ENCODE data around the gene POLR3E. TPM values are rescaled to one million over a fixed set of nuclear protein-coding genes. Genes with fewer than 3 reads are reported as not detected.

The POLR3E gene
- total RNA-seq, 1 experiment from 2014 or later, result 103 TPM

DNA sequence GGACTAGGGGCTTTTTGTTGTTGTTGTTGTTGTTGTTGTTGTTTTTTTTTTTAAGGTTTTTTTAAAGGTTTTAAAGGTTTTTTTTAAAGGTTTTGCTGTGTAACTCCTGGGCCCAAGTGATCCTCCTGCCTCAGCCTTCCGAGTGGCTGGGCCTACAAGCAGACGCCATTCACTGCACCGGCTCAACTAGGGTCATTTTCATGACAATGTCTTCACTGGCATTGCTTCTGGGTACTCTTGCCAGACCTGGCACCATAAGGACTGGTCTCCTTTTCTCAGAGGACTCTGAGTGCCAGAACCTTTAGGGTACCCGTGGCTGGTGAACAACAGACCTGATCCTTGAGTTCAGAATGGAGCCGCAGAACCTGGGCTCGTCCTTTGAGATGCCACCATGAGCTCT lies 20.4 kb downstream of the POLR3E start:
- TF ChIP-seq, protein P1, sequence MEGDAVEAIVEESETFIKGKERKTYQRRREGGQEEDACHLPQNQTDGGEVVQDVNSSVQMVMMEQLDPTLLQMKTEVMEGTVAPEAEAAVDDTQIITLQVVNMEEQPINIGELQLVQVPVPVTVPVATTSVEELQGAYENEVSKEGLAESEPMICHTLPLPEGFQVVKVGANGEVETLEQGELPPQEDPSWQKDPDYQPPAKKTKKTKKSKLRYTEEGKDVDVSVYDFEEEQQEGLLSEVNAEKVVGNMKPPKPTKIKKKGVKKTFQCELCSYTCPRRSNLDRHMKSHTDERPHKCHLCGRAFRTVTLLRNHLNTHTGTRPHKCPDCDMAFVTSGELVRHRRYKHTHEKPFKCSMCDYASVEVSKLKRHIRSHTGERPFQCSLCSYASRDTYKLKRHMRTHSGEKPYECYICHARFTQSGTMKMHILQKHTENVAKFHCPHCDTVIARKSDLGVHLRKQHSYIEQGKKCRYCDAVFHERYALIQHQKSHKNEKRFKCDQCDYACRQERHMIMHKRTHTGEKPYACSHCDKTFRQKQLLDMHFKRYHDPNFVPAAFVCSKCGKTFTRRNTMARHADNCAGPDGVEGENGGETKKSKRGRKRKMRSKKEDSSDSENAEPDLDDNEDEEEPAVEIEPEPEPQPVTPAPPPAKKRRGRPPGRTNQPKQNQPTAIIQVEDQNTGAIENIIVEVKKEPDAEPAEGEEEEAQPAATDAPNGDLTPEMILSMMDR (conservative IDR thresholded peaks at IDR 0.05), result no peak
- Histone ChIP-seq H3T11ph (ENCODE audit: low read length) (no peak overlapping the region), H2BK15ac (ENCODE audit: low read depth, low read length) (no peak overlapping the region), H3K79me1 (ENCODE audit: insufficient read depth, low read depth, low read length, poor library complexity, severe bottlenecking) (peaks cover 2% of the 10 kb centered on the region), H4K8ac (replicated peaks; ENCODE audit: insufficient read length, low read depth, low read length) (no peak overlapping the region), H3K79me2 (ENCODE audit: insufficient read depth, low read length) (no peaks in the 10 kb centered on the region), H3K4me1 (ENCODE audit: insufficient read depth, low read length) (no peaks in the 10 kb centered on the region), H3K4ac (ENCODE audit: low read depth, low read length) (no peak overlapping the region), H3K27ac (ENCODE audit: insufficient read length, low read depth, low read length) (no peak overlapping the region), H3K23ac (ENCODE audit: insufficient read length, low read depth, low read length) (no peak overlapping the region), H2BK12ac (ENCODE audit: insufficient read length, low read depth, low read length) (no peak overlapping the region), H3K14ac (ENCODE audit: insufficient read depth, low read length) (no peak overlapping the region), H2AFZ (ENCODE audit: low read length) (no peak overlapping the region), H4K5ac (ENCODE audit: insufficient read length, low read depth, low read length) (no peak overlapping the region), H3K27me3 (ENCODE audit: insufficient read depth, low read length) (no peaks in the 10 kb centered on the region), H3K9ac (ENCODE audit: extremely low read depth, insufficient read length, low read length) (no peak overlapping the region), H3K4me2 (ENCODE audit: insufficient read depth, insufficient read length, low read length) (no peak overlapping the region), H4K91ac (ENCODE audit: insufficient read length, low read depth, low read length) (no peak overlapping the region), H2BK5ac (ENCODE audit: insufficient read length, low read length) (no peak overlapping the region), H4K20me1 (ENCODE audit: control insufficient read depth, insufficient read depth, insufficient read length) (no peaks in the 10 kb centered on the region), H3K23me2 (ENCODE audit: insufficient read length, low read depth, low read length, poor library complexity, severe bottlenecking) (no peaks in the 10 kb centered on the region), H2AK5ac (ENCODE audit: insufficient read length, low read length) (no peak overlapping the region), H2BK20ac (ENCODE audit: low read depth, low read length, poor library complexity, severe bottlenecking) (no peak overlapping the region), H3K9me3 (ENCODE audit: control insufficient read depth, low read depth, low read length) (no peaks in the 10 kb centered on the region), H2BK120ac (ENCODE audit: low read depth, low read length, poor library complexity, severe bottlenecking) (no peak overlapping the region), H3K56ac (ENCODE audit: insufficient read length, low read depth, low read length) (no peak overlapping the region), H3K18ac (ENCODE audit: insufficient read length, low read depth, low read length) (no peak overlapping the region)
- H3K4me3 Mint-ChIP-seq, result no peak overlapping the region
- peak overlapping the region in 2 of 3 experiments; percentile 2 to 59; a peak in 1 of 7 replicates for H3K27ac Mint-ChIP-seq
- no peaks in the 10 kb centered on the region for H3K27me3 Mint-ChIP-seq (ENCODE audit: low read depth)
- WGBS (ENCODE audit: extremely low coverage, insufficient read length, low lambda C conversion rate), result no CpG with 5 or more reads among the region's 6 CpGs
- no peak for DNase-seq
- peaks cover 40 to 79% (median 66%) of the 10 kb centered on the region in 3 experiments for H3K36me3 Mint-ChIP-seq (ENCODE audit: insufficient read depth in 1 of 3, low read depth in 3 of 3)
- no peaks in the 10 kb centered on the region; a peak in 1 of 5 replicates for H3K9me3 Mint-ChIP-seq
- peaks cover 0 to 6% of the 10 kb centered on the region in 2 experiments; a peak in 2 of 4 replicates for H3K4me1 Mint-ChIP-seq
